Measurements from ENCODE around the gene SOX21.

- TF ChIP-seq CTCF (IDR thresholded peaks at IDR 0.05) = no peak
- TF ChIP-seq POLR2A (IDR thresholded peaks at IDR 0.05) = no peak
- TF ChIP-seq EP300 (IDR thresholded peaks at IDR 0.05) = no peak
These were observed 36.8 kb upstream of the SOX21 start for GRCh38 chr13:94749162-94749561.
